Panc1 (cell line): ENCODE results near the gene MPND. TPM values are rescaled to one million over a fixed set of nuclear protein-coding genes. Genes with fewer than 3 reads are reported as not detected.
"Not testable (repeated sequence)": the region's sequence is repeated elsewhere in the genome, so short reads cannot be mapped to it uniquely, and the experiment has no call there.

ENCODE experiments used
- ATAC-seq: fragments of 200-7000 bp; cut with Tn5 transposase; 2 replicates; pipeline ENCODE4 v1.9.1; 2020; ENCODE audit warnings: mild to moderate bottlenecking, moderate library complexity
- BruUV-seq: library from RNA; stranded (reverse); fragments of 400-500 nt; replicated peaks from 2 replicates; lab custom pipeline; 2021; lab: Mats Ljungman, UMichigan
- CTCF ChIA-PET: fragments of 300-600 bp; sonication (Branson Sonifier 250); formaldehyde crosslinking; loops from one replicate; lab custom pipeline; 2022; ENCODE audit warnings: antibody characterized with exemption; lab: Charles Lee
- POLR2A ChIA-PET: fragments of 300-600 bp; sonication (Branson Sonifier 250); formaldehyde crosslinking; loops from one replicate; lab custom pipeline; 2022; ENCODE audit warnings: antibody characterized with exemption; lab: Charles Lee
- DNase-seq: peaks from one replicate; pipeline ENCODE4 v3.0.0-alpha.2; 2010; ENCODE audit warnings: low read depth, low spot score
- H3K27ac ChIP-seq: 2 replicates; pipeline ENCODE4 v1.5.1; 2011; ENCODE audit warnings: mild to moderate bottlenecking, low read length, inconsistent platforms
- H3K27me3 ChIP-seq: fragments of 200-500 bp; sonication (Bioruptor generic); 2 replicates; pipeline ENCODE4 v1.6.0; 2014; ENCODE audit warnings: low read length, inconsistent platforms; ENCODE audit not compliant: control insufficient read depth, insufficient read depth
- H3K36me3 ChIP-seq: fragments of 200-500 bp; sonication (Bioruptor generic); 2 replicates; pipeline ENCODE4 v1.5.1; 2014; ENCODE audit warnings: inconsistent platforms, mild to moderate bottlenecking, low read length, moderate library complexity; ENCODE audit not compliant: control insufficient read depth, insufficient read depth
- H3K4me1 ChIP-seq: 2 replicates; pipeline ENCODE4 v1.5.1; 2011; ENCODE audit warnings: inconsistent platforms, mild to moderate bottlenecking, low read length, moderate library complexity; ENCODE audit not compliant: control insufficient read depth, insufficient read depth
- H3K4me3 ChIP-seq, 2 experiments: 2 replicates each; pipeline ENCODE4 v1.5.1; 2011 to 2012; ENCODE audit warnings: low read depth in 2 of 2, low read length in 2 of 2, mild to moderate bottlenecking in 2 of 2, inconsistent platforms in 1 of 2, moderate library complexity in 1 of 2
- H3K9me3 ChIP-seq: fragments of 200-500 bp; sonication (Bioruptor generic); 2 replicates; pipeline ENCODE4 v1.5.1; 2014; ENCODE audit warnings: low read depth, mild to moderate bottlenecking, inconsistent platforms, low read length, moderate library complexity; ENCODE audit not compliant: control insufficient read depth, insufficient read depth
- POLR2AphosphoS5 ChIP-seq: IDR thresholded peaks from 2 replicates; pipeline ENCODE4 v1.6.1; 2012; ENCODE audit warnings: mild to moderate bottlenecking, low read depth, low read length, moderate library complexity
- SIN3A ChIP-seq: IDR thresholded peaks from 2 replicates; pipeline ENCODE4 v1.6.1; 2012; ENCODE audit warnings: low read depth, mild to moderate bottlenecking, low read length, moderate library complexity, borderline replicate concordance; ENCODE audit not compliant: insufficient read depth
- TCF7L2 ChIP-seq: IDR thresholded peaks from 2 replicates; pipeline ENCODE4 v1.6.1; 2011; ENCODE audit warnings: mild to moderate bottlenecking, low read depth, low read length, inconsistent platforms
- in situ Hi-C: cut with HindIII; loops from 2 replicates; pipeline ENCODE4 v1.10.0; 2016; ENCODE audit warnings: low sequenced_read_pairs, low pct_unique_long_range_greater_than_20kb
- intact Hi-C: fragments of 100-400 bp; cut with micrococcal nuclease; formaldehyde crosslinking; loops from one replicate; pipeline ENCODE4 v1.10.0; 2022; ENCODE audit not compliant: unreplicated experiment
- total RNA-seq: library from RNA; stranded (reverse); gene quantifications from one replicate; pipeline ENCODE4 v1.2.1, GENCODE V29; 2021; ENCODE audit not compliant: unreplicated experiment
- TF ChIP-seq, protein P1 (sequence below): fragments of 450-650 bp; IDR thresholded peaks from 2 replicates; pipeline ENCODE4 v1.5.1; 2017; ENCODE audit warnings: mild to moderate bottlenecking
- TF ChIP-seq, protein P2 (sequence below), 2 experiments: IDR thresholded peaks; 2 replicates each; pipeline ENCODE4 v1.6.1; 2011 to 2012; ENCODE audit warnings: low read depth in 2 of 2, control low read depth in 1 of 2, low read length in 1 of 2, mild to moderate bottlenecking in 1 of 2, moderate library complexity in 1 of 2; ENCODE audit not compliant: insufficient read depth in 1 of 2

Gene MPND
- total RNA-seq, 1 experiment from 2014 or later, result 22.9 TPM

- ChIA-PET POLR2A (no interaction called here), CTCF (no interaction called here)
- no peak for ATAC-seq
- no peaks in the 10 kb centered on the region for H3K9me3 ChIP-seq
- no peak overlapping the region for H3K4me3 ChIP-seq
- H3K36me3 ChIP-seq, result no peaks in the 10 kb centered on the region; the same call in 1 of the 2 replicates
- no peak overlapping the region for H3K27ac ChIP-seq
- intact Hi-C loops (no loop called here), in situ Hi-C loops (no loop called here)
- DNase-seq, result no peak
- TF ChIP-seq TCF7L2 (no peak), POLR2AphosphoS5 (no peak), SIN3A (no peak)
- TF ChIP-seq, protein P1, sequence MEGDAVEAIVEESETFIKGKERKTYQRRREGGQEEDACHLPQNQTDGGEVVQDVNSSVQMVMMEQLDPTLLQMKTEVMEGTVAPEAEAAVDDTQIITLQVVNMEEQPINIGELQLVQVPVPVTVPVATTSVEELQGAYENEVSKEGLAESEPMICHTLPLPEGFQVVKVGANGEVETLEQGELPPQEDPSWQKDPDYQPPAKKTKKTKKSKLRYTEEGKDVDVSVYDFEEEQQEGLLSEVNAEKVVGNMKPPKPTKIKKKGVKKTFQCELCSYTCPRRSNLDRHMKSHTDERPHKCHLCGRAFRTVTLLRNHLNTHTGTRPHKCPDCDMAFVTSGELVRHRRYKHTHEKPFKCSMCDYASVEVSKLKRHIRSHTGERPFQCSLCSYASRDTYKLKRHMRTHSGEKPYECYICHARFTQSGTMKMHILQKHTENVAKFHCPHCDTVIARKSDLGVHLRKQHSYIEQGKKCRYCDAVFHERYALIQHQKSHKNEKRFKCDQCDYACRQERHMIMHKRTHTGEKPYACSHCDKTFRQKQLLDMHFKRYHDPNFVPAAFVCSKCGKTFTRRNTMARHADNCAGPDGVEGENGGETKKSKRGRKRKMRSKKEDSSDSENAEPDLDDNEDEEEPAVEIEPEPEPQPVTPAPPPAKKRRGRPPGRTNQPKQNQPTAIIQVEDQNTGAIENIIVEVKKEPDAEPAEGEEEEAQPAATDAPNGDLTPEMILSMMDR, result no peak
- TF ChIP-seq, protein P2, sequence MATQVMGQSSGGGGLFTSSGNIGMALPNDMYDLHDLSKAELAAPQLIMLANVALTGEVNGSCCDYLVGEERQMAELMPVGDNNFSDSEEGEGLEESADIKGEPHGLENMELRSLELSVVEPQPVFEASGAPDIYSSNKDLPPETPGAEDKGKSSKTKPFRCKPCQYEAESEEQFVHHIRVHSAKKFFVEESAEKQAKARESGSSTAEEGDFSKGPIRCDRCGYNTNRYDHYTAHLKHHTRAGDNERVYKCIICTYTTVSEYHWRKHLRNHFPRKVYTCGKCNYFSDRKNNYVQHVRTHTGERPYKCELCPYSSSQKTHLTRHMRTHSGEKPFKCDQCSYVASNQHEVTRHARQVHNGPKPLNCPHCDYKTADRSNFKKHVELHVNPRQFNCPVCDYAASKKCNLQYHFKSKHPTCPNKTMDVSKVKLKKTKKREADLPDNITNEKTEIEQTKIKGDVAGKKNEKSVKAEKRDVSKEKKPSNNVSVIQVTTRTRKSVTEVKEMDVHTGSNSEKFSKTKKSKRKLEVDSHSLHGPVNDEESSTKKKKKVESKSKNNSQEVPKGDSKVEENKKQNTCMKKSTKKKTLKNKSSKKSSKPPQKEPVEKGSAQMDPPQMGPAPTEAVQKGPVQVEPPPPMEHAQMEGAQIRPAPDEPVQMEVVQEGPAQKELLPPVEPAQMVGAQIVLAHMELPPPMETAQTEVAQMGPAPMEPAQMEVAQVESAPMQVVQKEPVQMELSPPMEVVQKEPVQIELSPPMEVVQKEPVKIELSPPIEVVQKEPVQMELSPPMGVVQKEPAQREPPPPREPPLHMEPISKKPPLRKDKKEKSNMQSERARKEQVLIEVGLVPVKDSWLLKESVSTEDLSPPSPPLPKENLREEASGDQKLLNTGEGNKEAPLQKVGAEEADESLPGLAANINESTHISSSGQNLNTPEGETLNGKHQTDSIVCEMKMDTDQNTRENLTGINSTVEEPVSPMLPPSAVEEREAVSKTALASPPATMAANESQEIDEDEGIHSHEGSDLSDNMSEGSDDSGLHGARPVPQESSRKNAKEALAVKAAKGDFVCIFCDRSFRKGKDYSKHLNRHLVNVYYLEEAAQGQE (IDR thresholded peaks at IDR 0.05; ENCODE audit: insufficient read depth in 1 of 2, low read depth in 2 of 2, low read length in 1 of 2), result no peak
- H3K27me3 ChIP-seq, result no peaks in the 10 kb centered on the region
- H3K4me1 ChIP-seq, result no peaks in the 10 kb centered on the region; the same call in 1 of the 2 replicates
- no TSS peak for BruUV-seq
These were observed 4.2 kb downstream of the MPND start for GRCh38 chr19:4347521-4347920.

- POLR2A ChIA-PET, CTCF ChIA-PET, BruUV-seq, H3K27ac ChIP-seq, intact Hi-C loops, H3K4me1 ChIP-seq, in situ Hi-C loops, H3K27me3 ChIP-seq, H3K9me3 ChIP-seq, DNase-seq, H3K36me3 ChIP-seq, ATAC-seq, H3K4me3 ChIP-seq: not testable (repeated sequence)
These were observed 5.9 kb downstream of the MPND start for GRCh38 chr19:4349225-4349624.

DNA sequence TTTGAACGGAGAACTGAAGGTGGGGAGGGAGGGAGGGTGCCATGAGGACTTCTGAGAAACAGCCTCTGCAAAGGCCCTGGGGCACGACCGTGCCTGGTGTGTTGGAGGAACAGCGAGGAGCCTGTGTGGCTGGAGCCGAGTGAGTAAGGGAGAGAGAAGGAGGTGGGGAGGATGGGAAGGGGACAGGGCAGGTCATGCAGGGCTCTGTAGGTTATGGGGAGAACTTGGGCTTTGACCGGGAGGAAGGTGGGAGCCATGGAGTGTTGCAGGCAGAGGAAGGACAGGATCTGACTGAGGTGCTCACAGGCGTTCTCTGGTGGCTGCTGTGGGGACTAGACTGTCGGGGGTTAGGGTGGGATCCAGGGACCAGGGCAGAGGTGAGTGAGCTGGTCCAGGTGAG lies 6.7 kb downstream of the MPND start:
- Histone ChIP-seq H3K27ac (no peak overlapping the region), H3K4me1 (no peaks in the 10 kb centered on the region), H3K36me3 (no peaks in the 10 kb centered on the region), H3K9me3 (no peaks in the 10 kb centered on the region), H3K4me3 (no peak overlapping the region), H3K27me3 (no peaks in the 10 kb centered on the region)
- CTCF ChIA-PET, result no interaction called here
- in situ Hi-C loops, result no loop called here
- intact Hi-C loops, result loop anchor here (2.0 kb wide), 1 partner anchor 83 kb away; no protein-coding TSS in a partner anchor
- ATAC-seq, result no peak
- no peak for DNase-seq
- TF ChIP-seq SIN3A (no peak), TCF7L2 (no peak), POLR2AphosphoS5 (no peak)
- TF ChIP-seq, protein P2 (IDR thresholded peaks at IDR 0.05; ENCODE audit: insufficient read depth in 1 of 2, low read depth in 2 of 2, low read length in 1 of 2), result no peak
- BruUV-seq, result no TSS peak
- POLR2A ChIA-PET, result no interaction called here
